Loucy (cell line): ENCODE measurements around the gene CRAMP1.

Source experiments
- CTCF ChIP-seq: fragments of 200-600 bp; sonication (generic); conservative IDR thresholded peaks from 2 replicates; pipeline ENCODE4 v1.5.1; 2014; ENCODE audit warnings: mild to moderate bottlenecking, antibody characterized with exemption, low read length
- EZH2phosphoT487 ChIP-seq: fragments of 200-600 bp; IDR thresholded peaks from 2 replicates; pipeline ENCODE4 v1.6.1; 2018; ENCODE audit warnings: antibody characterized with exemption, mild to moderate bottlenecking, moderate library complexity, borderline replicate concordance

- no peak for TF ChIP-seq CTCF
- no peak for TF ChIP-seq EZH2phosphoT487
Measured at GRCh38 chr16:1612320-1613111, at the start of gene CRAMP1.
